ENCODE measurements around the gene MYOCD.

Gene MYOCD

DNA sequence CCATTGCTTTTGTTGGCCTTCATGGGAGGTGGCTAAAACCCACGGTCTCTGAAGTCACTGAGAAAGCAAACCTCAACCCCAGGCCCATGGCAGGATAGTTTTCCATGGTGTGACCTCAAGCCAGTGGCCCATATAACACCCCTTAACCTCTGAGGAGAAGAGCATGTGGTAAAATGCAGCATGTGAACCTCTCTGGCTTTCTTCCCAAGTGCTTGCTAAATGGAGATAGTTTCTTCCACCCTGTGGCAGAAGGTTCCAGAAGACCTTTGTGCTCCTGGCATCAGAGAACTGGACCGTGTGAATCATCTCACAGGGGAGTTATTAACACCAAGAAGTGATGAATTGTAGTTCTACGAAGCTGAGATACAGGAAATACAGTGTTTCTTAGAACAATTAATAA is 47.3 kb downstream of the MYOCD start:
- DNase-seq (ENCODE audit: low read depth): no peak

GRCh38 chr17:12719948-12720347 is 54.3 kb downstream of the MYOCD start:
- no peak for DNase-seq (ENCODE audit: low read depth)

DNA sequence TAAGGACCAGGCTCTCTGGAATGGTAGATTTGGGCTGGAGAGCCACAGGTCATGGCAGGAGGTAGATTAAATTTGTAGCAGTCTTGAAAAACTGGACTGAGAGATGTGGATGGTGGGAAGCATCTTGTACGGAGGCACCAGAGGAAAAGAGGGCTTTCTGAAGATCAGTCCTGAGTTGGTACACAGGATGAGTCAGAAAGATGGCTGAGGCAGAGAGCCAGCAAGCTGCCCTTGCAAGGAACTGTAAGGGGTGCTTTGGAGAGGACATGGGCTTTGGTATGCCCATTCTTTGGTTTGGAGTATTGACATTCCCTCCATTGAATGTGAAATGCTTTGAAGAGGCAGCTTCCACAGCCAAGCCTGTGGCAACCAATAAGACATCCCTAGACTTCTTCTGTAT is 55.9 kb downstream of the MYOCD start:
- DNase-seq (ENCODE audit: low read depth): no peak

DNA sequence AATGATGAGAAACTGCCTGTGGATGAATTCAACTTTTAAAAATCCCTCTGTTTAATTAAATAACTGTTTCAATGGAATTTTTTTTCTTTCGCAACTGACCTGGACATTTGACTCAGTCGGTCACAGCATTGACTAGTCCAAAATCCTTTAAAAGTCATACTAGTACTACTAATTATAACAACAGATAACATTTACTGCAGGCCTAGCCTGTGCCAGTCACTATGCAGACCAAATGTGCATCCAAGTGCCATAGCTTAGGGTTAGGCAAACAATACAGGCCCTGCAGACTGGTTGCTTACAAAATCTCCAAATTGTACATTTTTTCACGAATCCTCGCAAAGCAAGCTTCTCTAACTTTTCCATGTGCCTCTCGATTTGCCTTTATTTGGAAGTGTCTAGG is 56.6 kb downstream of the MYOCD start:
- no peak for DNase-seq (ENCODE audit: low read depth)

GRCh38 chr17:12726131-12726530 is 60.4 kb downstream of the MYOCD start:
- no peak for DNase-seq (ENCODE audit: low read depth)

GRCh38 chr17:12727076-12727760 is 61.5 kb downstream of the MYOCD start:
- no peak for DNase-seq (ENCODE audit: low read depth)

DNA sequence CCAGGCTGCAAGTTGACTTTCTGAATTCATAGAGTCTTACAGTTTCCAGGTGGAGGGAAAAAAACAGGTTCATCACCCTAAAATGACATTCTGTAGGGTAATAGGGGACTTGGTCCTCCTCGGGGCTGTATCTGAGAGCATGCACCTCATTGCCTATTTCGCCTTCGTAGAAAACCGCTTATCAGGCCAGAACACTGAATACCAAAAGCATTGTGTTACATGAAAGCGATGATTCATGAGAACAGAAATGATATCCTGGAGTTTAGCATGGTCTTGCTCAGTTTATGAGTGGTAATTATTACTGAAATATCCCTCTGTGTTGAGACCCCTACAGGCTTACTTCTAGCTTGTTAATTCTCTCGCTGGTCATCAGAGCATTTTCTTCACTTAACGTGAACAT is 62.2 kb downstream of the MYOCD start:
- DNase-seq (ENCODE audit: low read depth): no peak

DNA sequence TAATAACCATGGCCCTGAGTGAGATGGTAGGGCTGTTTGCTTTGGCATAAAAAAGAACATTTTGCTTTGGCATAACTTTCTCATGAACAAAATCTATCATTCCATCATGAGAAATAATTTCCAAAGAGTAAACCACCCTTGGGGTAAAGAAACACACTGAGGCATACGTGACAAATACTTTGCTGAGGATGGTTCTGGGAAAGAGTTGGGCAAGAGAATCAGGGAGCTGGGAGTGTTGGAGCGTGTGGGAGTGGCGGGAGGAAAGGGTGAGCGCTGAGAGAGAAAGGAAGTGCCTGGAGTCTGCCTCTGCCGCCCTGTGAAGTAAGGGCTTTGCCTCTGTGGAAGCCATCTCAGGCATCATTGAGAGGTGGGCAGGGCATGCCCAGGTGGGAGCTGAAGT is 63.4 kb downstream of the MYOCD start:
- no peak for DNase-seq (ENCODE audit: low read depth)

DNA sequence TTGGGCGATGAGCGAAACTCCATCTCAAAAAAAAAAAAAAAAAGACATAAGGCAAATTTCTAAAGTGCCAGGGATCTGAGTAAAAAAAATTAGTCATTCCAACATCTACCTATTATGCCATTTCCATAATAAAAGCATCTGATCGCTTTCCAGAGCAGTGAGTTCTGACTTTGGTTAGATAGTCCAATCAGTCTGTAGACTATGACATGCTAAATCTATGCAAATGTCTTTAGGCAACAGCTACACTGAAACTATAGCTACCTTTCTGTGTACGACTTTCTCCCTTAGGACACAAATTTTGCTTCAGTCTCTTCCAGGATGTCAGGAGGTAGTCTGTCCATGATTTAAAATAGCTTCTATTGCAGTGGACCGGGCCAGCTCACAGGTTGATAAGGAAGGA is 64.7 kb downstream of the MYOCD start:
- DNase-seq (ENCODE audit: low read depth): no peak

GRCh38 chr17:12730931-12731521 is 65.3 kb downstream of the MYOCD start:
- DNase-seq (ENCODE audit: low read depth): no peak

DNA sequence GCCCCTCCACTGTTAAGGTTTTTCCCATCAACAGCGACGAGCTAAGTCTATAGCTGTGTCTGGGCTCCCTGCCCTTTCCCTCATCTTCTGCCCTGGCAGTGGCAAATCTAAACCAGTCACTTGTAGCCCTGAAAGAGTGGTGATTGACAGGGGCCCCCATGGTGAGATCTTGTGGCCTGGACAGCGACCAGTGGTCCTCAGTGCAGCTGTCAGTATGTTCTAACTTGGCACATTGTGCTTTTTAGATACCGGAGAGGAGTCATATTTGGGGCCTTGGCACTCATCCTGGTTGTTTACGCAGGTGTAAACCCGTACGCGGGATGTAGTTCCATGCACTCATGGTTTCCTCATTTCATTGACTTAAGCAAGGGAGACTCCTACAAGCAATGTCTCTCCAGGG is 66.1 kb downstream of the MYOCD start:
- DNase-seq (ENCODE audit: low read depth): no peak

- DNase-seq (ENCODE audit: low read depth): no peak
Measured at GRCh38 chr17:12732366-12732765, 66.7 kb downstream of the MYOCD start.

- DNase-seq (ENCODE audit: low read depth): no peak
Measured at GRCh38 chr17:12734926-12735325, 69.2 kb downstream of the MYOCD start.

DNA sequence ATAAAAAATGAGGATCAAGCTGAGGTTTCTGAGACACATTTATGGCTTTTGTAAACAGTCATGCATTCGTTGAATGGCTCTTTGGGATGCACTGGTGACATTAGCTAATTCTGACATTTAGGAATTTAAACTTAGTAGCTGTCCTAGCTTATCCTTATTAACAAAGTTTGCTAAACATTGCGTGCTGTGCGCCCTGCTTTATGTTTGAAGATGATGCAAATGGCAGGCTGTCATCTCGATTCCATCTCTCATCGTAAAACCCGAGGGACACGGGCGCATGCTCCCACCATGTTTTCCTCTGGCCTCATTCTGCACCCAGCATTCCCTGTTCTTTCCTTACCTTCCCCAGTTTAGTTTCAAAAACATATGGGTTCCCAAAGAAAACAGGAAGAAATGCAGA is 69.8 kb downstream of the MYOCD start:
- DNase-seq (ENCODE audit: low read depth): no peak

GRCh38 chr17:12736526-12736925 is 70.8 kb downstream of the MYOCD start:
- no peak for DNase-seq (ENCODE audit: low read depth)

DNA sequence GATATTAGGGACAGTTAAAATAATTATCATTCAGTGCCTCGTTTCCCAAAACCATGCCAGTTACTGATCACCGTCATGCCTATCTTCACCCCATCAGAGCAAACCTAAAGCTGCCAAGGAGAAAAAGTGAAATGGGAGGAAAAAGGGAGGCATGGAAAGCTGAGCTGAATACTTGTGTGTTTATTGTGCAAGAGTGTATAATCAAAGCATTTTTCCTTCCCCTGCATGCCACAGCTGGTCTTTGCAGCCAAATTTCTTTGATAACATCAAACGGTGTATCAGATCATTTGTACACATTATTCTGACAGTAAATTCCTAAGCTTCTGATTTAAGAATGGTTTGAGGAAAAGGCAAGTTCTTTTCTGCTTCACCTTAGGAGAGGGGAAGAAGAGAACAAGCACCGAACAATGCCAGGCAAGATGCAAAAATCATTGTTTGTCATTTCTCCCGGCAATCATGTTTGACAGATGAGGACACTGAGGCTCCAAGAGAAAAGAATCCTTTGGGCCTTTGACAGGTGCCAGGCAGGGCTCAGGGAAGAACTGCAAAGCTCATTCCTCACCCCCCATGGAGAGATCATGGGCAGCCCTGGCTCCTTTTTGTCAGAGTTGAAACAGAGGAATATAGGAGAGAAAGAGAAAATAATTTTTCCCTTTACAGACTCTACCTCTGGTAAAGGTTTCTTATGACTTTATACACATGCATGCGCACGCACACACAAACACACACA is 72.2 kb downstream of the MYOCD start:
- DNase-seq (ENCODE audit: low read depth): no peak

- no peak for DNase-seq (ENCODE audit: low read depth)
Measured at GRCh38 chr17:12738624-12739023, 72.9 kb downstream of the MYOCD start.

- no peak for DNase-seq (ENCODE audit: low read depth)
Measured at GRCh38 chr17:12739500-12739899, 73.8 kb downstream of the MYOCD start.

GRCh38 chr17:12743046-12743445 is 77.4 kb downstream of the MYOCD start:
- no peak for DNase-seq (ENCODE audit: low read depth)

- no peak for DNase-seq (ENCODE audit: low read depth)
Measured at GRCh38 chr17:12744298-12744697, 78.6 kb downstream of the MYOCD start.

DNA sequence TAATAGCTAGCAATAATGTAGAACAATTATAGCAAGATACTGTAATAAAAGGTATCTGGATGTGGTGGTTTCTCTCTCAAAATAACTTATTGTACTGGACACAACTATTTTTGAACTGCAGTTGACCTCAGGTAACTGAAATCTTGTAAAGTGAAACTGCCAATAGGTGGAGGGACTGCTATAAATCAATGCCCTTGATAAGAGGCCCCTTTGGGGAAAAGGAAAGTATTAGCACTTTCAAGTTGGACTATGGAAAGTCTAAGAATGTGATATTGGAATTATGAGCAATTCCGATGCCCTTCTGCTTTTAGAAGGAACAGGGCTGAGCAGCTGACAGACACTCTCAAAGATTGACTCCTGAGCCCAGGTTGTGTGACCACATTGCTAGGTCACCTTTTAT is 79.1 kb downstream of the MYOCD start:
- DNase-seq (ENCODE audit: low read depth): no peak

DNA sequence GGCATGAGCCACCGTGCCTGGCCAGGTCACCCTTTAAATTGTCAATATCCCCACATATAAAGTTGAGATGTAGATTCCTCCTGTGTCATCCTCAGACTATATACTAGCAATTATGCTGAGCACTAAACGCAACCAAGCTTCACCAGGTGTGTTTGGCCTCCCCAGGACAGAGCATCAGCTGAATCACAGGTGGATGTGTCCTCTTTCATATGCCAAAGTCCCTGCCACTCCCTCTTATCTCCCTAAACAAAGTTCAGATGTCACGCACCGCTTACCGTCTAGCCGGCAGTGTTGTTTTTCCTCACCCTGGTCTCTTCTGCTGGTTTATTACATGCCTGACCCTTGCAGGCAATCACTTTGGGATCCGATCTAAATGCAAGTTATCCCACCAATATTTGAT is 79.8 kb downstream of the MYOCD start:
- no peak for DNase-seq (ENCODE audit: low read depth)

GRCh38 chr17:12756786-12757185 is 91.1 kb downstream of the MYOCD start:
- no peak for DNase-seq (ENCODE audit: low read depth)

- DNase-seq (ENCODE audit: low read depth): no peak
Measured at GRCh38 chr17:12759090-12759489, 93.4 kb downstream of the MYOCD start.

Data from stimulated activated CD4-positive, alpha-beta T cell treated with anti-CD3 and anti-CD28 coated beads, Interleukin-2, amount 100 ng/mL, for 4 hours (primary cell).